Measurements from ENCODE around the gene PRELP.

GRCh38 chr1:203522237-203522636, 46.6 kb downstream of the PRELP start:
- TF ChIP-seq POLR2A (IDR thresholded peaks at IDR 0.05) = no peak
- TF ChIP-seq, protein P1, sequence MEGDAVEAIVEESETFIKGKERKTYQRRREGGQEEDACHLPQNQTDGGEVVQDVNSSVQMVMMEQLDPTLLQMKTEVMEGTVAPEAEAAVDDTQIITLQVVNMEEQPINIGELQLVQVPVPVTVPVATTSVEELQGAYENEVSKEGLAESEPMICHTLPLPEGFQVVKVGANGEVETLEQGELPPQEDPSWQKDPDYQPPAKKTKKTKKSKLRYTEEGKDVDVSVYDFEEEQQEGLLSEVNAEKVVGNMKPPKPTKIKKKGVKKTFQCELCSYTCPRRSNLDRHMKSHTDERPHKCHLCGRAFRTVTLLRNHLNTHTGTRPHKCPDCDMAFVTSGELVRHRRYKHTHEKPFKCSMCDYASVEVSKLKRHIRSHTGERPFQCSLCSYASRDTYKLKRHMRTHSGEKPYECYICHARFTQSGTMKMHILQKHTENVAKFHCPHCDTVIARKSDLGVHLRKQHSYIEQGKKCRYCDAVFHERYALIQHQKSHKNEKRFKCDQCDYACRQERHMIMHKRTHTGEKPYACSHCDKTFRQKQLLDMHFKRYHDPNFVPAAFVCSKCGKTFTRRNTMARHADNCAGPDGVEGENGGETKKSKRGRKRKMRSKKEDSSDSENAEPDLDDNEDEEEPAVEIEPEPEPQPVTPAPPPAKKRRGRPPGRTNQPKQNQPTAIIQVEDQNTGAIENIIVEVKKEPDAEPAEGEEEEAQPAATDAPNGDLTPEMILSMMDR (IDR thresholded peaks at IDR 0.05 in 8 of 11, conservative IDR thresholded peaks at IDR 0.05 in 3 of 11) = no peak
- no peak for TF ChIP-seq POLR2AphosphoS5 (IDR thresholded peaks at IDR 0.05)

Measured in spleen (tissue), 7 donors.